Measurements from ENCODE around the gene IFNW1. TPM values are rescaled to one million over a fixed set of nuclear protein-coding genes. Genes with fewer than 3 reads are reported as not detected.

The IFNW1 gene
- total and polyA plus RNA-seq, 2 of the 13 experiments (the other 11 are each of a cell fraction or from before 2014, with no cell fraction given) = not detected

GRCh38 chr9:21174671-21175070 is 33.0 kb upstream of the IFNW1 start (continued):
- TF ChIP-seq ZC3H13 (CRISPR knock-in tag; IDR thresholded peaks at IDR 0.05) (no peak), ATF6 (CRISPR knock-in tag; conservative IDR thresholded peaks at IDR 0.05) (no peak), DR1 (CRISPR knock-in tag; IDR thresholded peaks at IDR 0.05) (no peak), MXD1 (CRISPR knock-in tag; IDR thresholded peaks at IDR 0.05) (no peak), ZEB1 (IDR thresholded peaks at IDR 0.05; ENCODE audit: insufficient replicate concordance, low read depth) (no peak), HNRNPL (IDR thresholded peaks at IDR 0.05; ENCODE audit: low read depth, low read length) (no peak), RFXAP (CRISPR knock-in tag; IDR thresholded peaks at IDR 0.05; ENCODE audit: borderline replicate concordance) (no peak), RERE (CRISPR knock-in tag; IDR thresholded peaks at IDR 0.05; ENCODE audit: low read depth) (no peak)
- TF ChIP-seq, protein P1, sequence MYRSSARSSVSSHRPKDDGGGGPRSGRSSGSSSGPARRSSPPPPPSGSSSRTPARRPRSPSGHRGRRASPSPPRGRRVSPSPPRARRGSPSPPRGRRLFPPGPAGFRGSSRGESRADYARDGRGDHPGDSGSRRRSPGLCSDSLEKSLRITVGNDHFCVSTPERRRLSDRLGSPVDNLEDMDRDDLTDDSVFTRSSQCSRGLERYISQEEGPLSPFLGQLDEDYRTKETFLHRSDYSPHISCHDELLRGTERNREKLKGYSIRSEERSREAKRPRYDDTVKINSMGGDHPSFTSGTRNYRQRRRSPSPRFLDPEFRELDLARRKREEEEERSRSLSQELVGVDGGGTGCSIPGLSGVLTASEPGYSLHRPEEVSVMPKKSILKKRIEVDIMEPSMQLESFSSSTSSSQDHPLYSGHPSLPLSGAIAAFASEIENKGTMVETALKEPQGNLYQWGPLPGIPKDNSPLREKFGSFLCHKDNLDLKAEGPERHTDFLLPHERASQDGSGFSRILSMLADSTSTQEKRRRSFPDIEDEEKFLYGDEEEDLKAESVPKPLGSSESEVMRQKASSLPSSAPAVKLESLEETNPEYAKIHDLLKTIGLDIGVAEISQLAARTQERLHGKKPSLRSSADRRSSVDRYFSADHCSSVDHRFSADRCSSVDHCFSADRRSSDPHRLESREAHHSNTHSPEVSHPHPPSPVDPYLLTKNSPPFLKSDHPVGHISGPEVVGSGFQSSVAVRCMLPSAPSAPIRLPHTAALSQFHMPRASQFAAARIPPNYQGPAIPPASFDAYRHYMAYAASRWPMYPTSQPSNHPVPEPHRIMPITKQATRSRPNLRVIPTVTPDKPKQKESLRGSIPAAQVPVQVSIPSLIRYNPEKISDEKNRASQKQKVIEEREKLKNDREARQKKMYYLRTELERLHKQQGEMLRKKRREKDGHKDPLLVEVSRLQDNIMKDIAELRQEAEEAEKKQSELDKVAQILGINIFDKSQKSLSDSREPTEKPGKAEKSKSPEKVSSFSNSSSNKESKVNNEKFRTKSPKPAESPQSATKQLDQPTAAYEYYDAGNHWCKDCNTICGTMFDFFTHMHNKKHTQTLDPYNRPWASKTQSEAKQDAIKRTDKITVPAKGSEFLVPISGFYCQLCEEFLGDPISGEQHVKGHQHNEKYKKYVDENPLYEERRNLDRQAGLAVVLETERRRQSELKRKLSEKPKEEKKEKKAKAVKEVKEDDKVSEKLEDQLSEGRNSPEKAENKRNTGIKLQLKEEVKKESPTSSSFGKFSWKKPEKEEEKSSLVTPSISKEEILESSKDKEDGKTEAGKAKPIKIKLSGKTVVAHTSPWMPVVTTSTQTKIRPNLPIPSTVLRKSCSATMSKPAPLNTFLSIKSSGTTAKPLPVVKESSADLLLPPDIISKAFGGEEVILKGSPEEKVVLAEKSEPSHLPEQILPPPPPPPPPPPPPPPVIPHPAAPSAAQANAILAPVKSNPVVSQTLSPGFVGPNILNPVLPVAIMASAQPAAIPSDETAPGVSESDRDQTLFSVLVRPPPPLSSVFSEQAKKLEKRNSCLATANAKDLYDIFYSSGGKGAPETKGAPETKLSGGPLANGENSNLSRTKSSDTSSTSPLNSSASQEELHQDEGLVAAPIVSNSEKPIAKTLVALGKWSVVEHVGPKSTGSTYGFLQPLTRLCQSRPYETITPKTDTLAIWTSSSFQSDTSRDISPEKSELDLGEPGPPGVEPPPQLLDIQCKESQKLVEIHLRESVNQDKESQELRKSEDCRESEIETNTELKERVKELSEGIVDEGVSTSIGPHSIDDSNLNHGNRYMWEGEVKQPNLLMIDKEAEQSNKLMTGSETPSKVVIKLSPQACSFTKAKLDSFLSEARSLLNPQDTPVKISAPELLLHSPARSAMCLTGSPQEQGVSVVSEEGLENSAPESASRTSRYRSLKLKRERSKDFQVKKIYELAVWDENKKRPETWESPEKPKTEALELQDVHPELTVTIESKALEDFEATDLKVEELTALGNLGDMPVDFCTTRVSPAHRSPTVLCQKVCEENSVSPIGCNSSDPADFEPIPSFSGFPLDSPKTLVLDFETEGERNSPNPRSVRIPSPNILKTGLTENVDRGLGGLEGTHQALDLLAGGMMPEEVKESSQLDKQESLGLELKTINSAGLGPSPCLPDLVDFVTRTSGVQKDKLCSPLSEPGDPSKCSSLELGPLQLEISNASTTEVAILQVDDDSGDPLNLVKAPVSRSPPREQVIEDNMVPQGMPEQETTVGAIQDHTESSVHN (CRISPR knock-in tag; IDR thresholded peaks at IDR 0.05) = no peak

Data from HepG2 (cell line).